Central memory CD4-positive, alpha-beta T cell (primary cell): ENCODE results near the gene CXCL5.

Source experiments
- DNase-seq: peaks from one replicate; pipeline ENCODE4 v3.0.0; 2022
- total RNA-seq, 3 experiments: gene quantifications; one replicate each; lab custom pipeline; 2026; lab: John Stamatoyannopoulos, UW

Gene CXCL5
- total RNA-seq, result 0 reads per million in 3 experiments

GRCh38 chr4:73998040-73999011 lies at the start of gene CXCL5:
TSS of gene CXCL5 (minus strand) at chr4:73998677. CDS start at chr4:73998581, 96 bp downstream.
- no peak for DNase-seq

- no peak for DNase-seq
These were observed 48.7 kb upstream of the CXCL5 start for GRCh38 chr4:74047152-74047551.

GRCh38 chr4:74045772-74046171 lies 47.3 kb upstream of the CXCL5 start:
- no peak for DNase-seq

- no peak for DNase-seq
These were observed 46.8 kb upstream of the CXCL5 start for GRCh38 chr4:74045247-74045646.

- DNase-seq, result no peak
These were observed 46.2 kb upstream of the CXCL5 start for GRCh38 chr4:74044677-74045076.

GRCh38 chr4:74042681-74043080 lies 44.2 kb upstream of the CXCL5 start:
- no peak for DNase-seq

GRCh38 chr4:74041418-74041817 lies 42.9 kb upstream of the CXCL5 start:
- DNase-seq, result no peak

GRCh38 chr4:74039315-74039763 lies 40.9 kb upstream of the CXCL5 start:
- no peak for DNase-seq

- DNase-seq, result no peak
These were observed 40.2 kb upstream of the CXCL5 start, which contains the start of gene CXCL3 for GRCh38 chr4:74038425-74039314. TSS of gene CXCL3 (minus strand) at chr4:74038689. CDS start at chr4:74038611, 78 bp downstream.

- no peak for DNase-seq
These were observed 39.6 kb upstream of the CXCL5 start for GRCh38 chr4:74038086-74038424.

- no peak for DNase-seq
These were observed 38.8 kb upstream of the CXCL5 start for GRCh38 chr4:74037076-74037955.

GRCh38 chr4:74033739-74034138 lies 35.3 kb upstream of the CXCL5 start:
- no peak for DNase-seq

GRCh38 chr4:74032064-74032463 lies 33.6 kb upstream of the CXCL5 start:
- no peak for DNase-seq

- DNase-seq, result no peak
These were observed 33.1 kb upstream of the CXCL5 start for GRCh38 chr4:74031576-74031975.

GRCh38 chr4:74030285-74030684 lies 31.8 kb upstream of the CXCL5 start:
- DNase-seq, result no peak

- DNase-seq, result no peak
These were observed 30.0 kb upstream of the CXCL5 start for GRCh38 chr4:74028504-74028903.

GRCh38 chr4:74023709-74024108 lies 25.2 kb upstream of the CXCL5 start:
- no peak for DNase-seq

- DNase-seq, result no peak
These were observed 23.1 kb upstream of the CXCL5 start for GRCh38 chr4:74021601-74022000.

GRCh38 chr4:74018771-74019170 lies 20.3 kb upstream of the CXCL5 start:
- DNase-seq, result no peak

GRCh38 chr4:74018116-74018515 lies 19.6 kb upstream of the CXCL5 start:
- DNase-seq, result no peak

GRCh38 chr4:74016068-74016467 lies 17.6 kb upstream of the CXCL5 start:
- DNase-seq, result no peak

- no peak for DNase-seq
These were observed 16.8 kb upstream of the CXCL5 start for GRCh38 chr4:74015126-74015780.
